ENCODE data around the gene B3GAT1. TPM values are rescaled to one million over a fixed set of nuclear protein-coding genes. Genes with fewer than 3 reads are reported as not detected.

B3GAT1 gene
- total and polyA plus RNA-seq, 2 experiments from 2014 or later, result not detected

GRCh38 chr11:134425413-134425812 is 13.4 kb upstream of the B3GAT1 start:
- no peaks in the 10 kb centered on the region for H3F3A ChIP-seq (ENCODE audit: insufficient read depth)
- no peaks in the 10 kb centered on the region for H3K27me3 ChIP-seq (replicated peaks; ENCODE audit: insufficient read depth)
- no peaks in the 10 kb centered on the region for H4K20me1 ChIP-seq (ENCODE audit: insufficient read depth)
- no peaks in the 10 kb centered on the region for H3K36me3 ChIP-seq (ENCODE audit: low read depth)
- no peak overlapping the region for H3K4me3 ChIP-seq
- no peak overlapping the region for H2AFZ ChIP-seq
- no peaks in the 10 kb centered on the region for H3K9me2 ChIP-seq (ENCODE audit: insufficient read depth)
- no peak overlapping the region for H3K9ac ChIP-seq
- H3K27ac ChIP-seq, result no peak overlapping the region
- H3K4me1 ChIP-seq (ENCODE audit: insufficient read depth), result no peaks in the 10 kb centered on the region
- no peak overlapping the region for H3K4me2 ChIP-seq (ENCODE audit: unreplicated experiment)
- no peak for TF ChIP-seq EZH2phosphoT487 (IDR thresholded peaks at IDR 0.05; ENCODE audit: insufficient read depth, low read depth)
- TF ChIP-seq EZH2 (IDR thresholded peaks at IDR 0.05; ENCODE audit: insufficient read depth, poor library complexity, severe bottlenecking), result no peak
- in situ Hi-C loops (cut with MboI), result no loop called here
- no peaks in the 10 kb centered on the region for H3K79me2 ChIP-seq (ENCODE audit: insufficient read depth)
- no peaks in the 10 kb centered on the region for H3K9me3 ChIP-seq (ENCODE audit: low read depth)
- no peak for DNase-seq
- WGBS, 2 experiments (ENCODE audit: low coverage in 1 of 2, low lambda C conversion rate in 2 of 2, missing lambda C conversion rate in 2 of 2), result 21 to 26% methylated on average over 2 of the region's 2 CpGs

GRCh38 chr11:134423106-134423505 is 11.1 kb upstream of the B3GAT1 start:
- H3K9me3 ChIP-seq (ENCODE audit: low read depth), result no peaks in the 10 kb centered on the region
- no peaks in the 10 kb centered on the region for H3K36me3 ChIP-seq (ENCODE audit: low read depth)
- H3F3A ChIP-seq (ENCODE audit: insufficient read depth), result no peaks in the 10 kb centered on the region
- H3K4me3 ChIP-seq, result no peak overlapping the region
- H3K27me3 ChIP-seq (replicated peaks; ENCODE audit: insufficient read depth), result no peaks in the 10 kb centered on the region
- no peaks in the 10 kb centered on the region for H4K20me1 ChIP-seq (ENCODE audit: insufficient read depth)
- no peak overlapping the region for H3K4me2 ChIP-seq (ENCODE audit: unreplicated experiment)
- H3K9me2 ChIP-seq (ENCODE audit: insufficient read depth), result no peaks in the 10 kb centered on the region
- H2AFZ ChIP-seq, result no peak overlapping the region
- WGBS, 2 experiments (ENCODE audit: low coverage in 1 of 2, low lambda C conversion rate in 2 of 2, missing lambda C conversion rate in 2 of 2), result 42 to 57% methylated on average over 10 of the region's 10 CpGs
- no peak for DNase-seq
- H3K79me2 ChIP-seq (ENCODE audit: insufficient read depth), result no peaks in the 10 kb centered on the region
- no peak overlapping the region for H3K9ac ChIP-seq
- no peak overlapping the region for H3K27ac ChIP-seq
- in situ Hi-C loops (cut with MboI), result no loop called here
- TF ChIP-seq EZH2 (IDR thresholded peaks at IDR 0.05; ENCODE audit: insufficient read depth, poor library complexity, severe bottlenecking), result no peak
- no peak for TF ChIP-seq EZH2phosphoT487 (IDR thresholded peaks at IDR 0.05; ENCODE audit: insufficient read depth, low read depth)
- H3K4me1 ChIP-seq (ENCODE audit: insufficient read depth), result no peaks in the 10 kb centered on the region

- Histone ChIP-seq H3K4me1 (ENCODE audit: insufficient read depth) (no peaks in the 10 kb centered on the region), H3K27me3 (replicated peaks; ENCODE audit: insufficient read depth) (peaks cover 15% of the 10 kb centered on the region), H3K79me2 (ENCODE audit: insufficient read depth) (no peaks in the 10 kb centered on the region), H4K20me1 (ENCODE audit: insufficient read depth) (no peaks in the 10 kb centered on the region), H3K9me3 (ENCODE audit: low read depth) (no peaks in the 10 kb centered on the region), H3K4me2 (ENCODE audit: unreplicated experiment) (no peak overlapping the region), H3K36me3 (ENCODE audit: low read depth) (no peaks in the 10 kb centered on the region), H2AFZ (no peak overlapping the region), H3K4me3 (no peak overlapping the region), H3K9me2 (ENCODE audit: insufficient read depth) (no peaks in the 10 kb centered on the region), H3F3A (ENCODE audit: insufficient read depth) (no peaks in the 10 kb centered on the region), H3K9ac (no peak overlapping the region), H3K27ac (no peak overlapping the region)
- in situ Hi-C loops (cut with MboI), result no loop called here
- 22 to 35% methylated on average over 14 of the region's 14 CpGs for WGBS, 2 experiments (ENCODE audit: low coverage in 1 of 2, low lambda C conversion rate in 2 of 2, missing lambda C conversion rate in 2 of 2)
- DNase-seq, result peak; percentile 46
- no peak for TF ChIP-seq EZH2phosphoT487 (IDR thresholded peaks at IDR 0.05; ENCODE audit: insufficient read depth, low read depth)
- no peak for TF ChIP-seq EZH2 (IDR thresholded peaks at IDR 0.05; ENCODE audit: insufficient read depth, poor library complexity, severe bottlenecking)
Observed at GRCh38 chr11:134417871-134418840, 6.1 kb upstream of the B3GAT1 start.

- no peaks in the 10 kb centered on the region for H3K36me3 ChIP-seq (ENCODE audit: low read depth)
- no peak overlapping the region for H2AFZ ChIP-seq
- no peaks in the 10 kb centered on the region for H3K9me2 ChIP-seq (ENCODE audit: insufficient read depth)
- H3K4me3 ChIP-seq, result no peak overlapping the region
- peaks cover 22% of the 10 kb centered on the region for H3K27me3 ChIP-seq (replicated peaks; ENCODE audit: insufficient read depth)
- no peaks in the 10 kb centered on the region for H3F3A ChIP-seq (ENCODE audit: insufficient read depth)
- no peaks in the 10 kb centered on the region for H3K79me2 ChIP-seq (ENCODE audit: insufficient read depth)
- no peak overlapping the region for H3K27ac ChIP-seq
- WGBS, 2 experiments (ENCODE audit: low coverage in 1 of 2, low lambda C conversion rate in 2 of 2, missing lambda C conversion rate in 2 of 2), result 43 to 50% methylated on average over 10 of the region's 10 CpGs
- in situ Hi-C loops (cut with MboI), result no loop called here
- TF ChIP-seq EZH2phosphoT487 (IDR thresholded peaks at IDR 0.05; ENCODE audit: insufficient read depth, low read depth) (no peak), EZH2 (IDR thresholded peaks at IDR 0.05; ENCODE audit: insufficient read depth, poor library complexity, severe bottlenecking) (no peak)
- no peaks in the 10 kb centered on the region for H3K9me3 ChIP-seq (ENCODE audit: low read depth)
- H3K9ac ChIP-seq, result no peak overlapping the region
- no peaks in the 10 kb centered on the region for H4K20me1 ChIP-seq (ENCODE audit: insufficient read depth)
- no peak for DNase-seq
- no peaks in the 10 kb centered on the region for H3K4me1 ChIP-seq (ENCODE audit: insufficient read depth)
- no peak overlapping the region for H3K4me2 ChIP-seq (ENCODE audit: unreplicated experiment)
Observed at GRCh38 chr11:134416726-134417125, 4.7 kb upstream of the B3GAT1 start.

All from GM23248 (cell line).